Spinal cord (tissue), 10 donors: ENCODE results near the gene RAB11FIP2. TPM values are rescaled to one million over a fixed set of nuclear protein-coding genes. Genes with fewer than 3 reads are reported as not detected.

Experiments
- DNase-seq, 6 donors: peaks; one replicate each; pipeline versions ENCODE4 v3.0.0 to v3.0.0-alpha.2; 2013 to 2015; ENCODE audit warnings: low spot score in 6 of 6, low read depth in 4 of 6
- H3K27ac ChIP-seq: one replicate; pipeline ENCODE4 v1.5.1; 2013; ENCODE audit warnings: low read depth, low read length, control low read depth
- H3K27me3 ChIP-seq: one replicate; pipeline ENCODE4 v1.6.1; 2013; ENCODE audit warnings: low read length; ENCODE audit not compliant: control insufficient read depth, insufficient read depth
- H3K36me3 ChIP-seq: one replicate; pipeline ENCODE4 v1.6.1; 2013; ENCODE audit warnings: low read length; ENCODE audit not compliant: control insufficient read depth, insufficient read depth
- H3K4me1 ChIP-seq: one replicate; pipeline ENCODE4 v1.6.1; 2013; ENCODE audit warnings: low read length; ENCODE audit not compliant: control insufficient read depth, insufficient read depth
- H3K4me3 ChIP-seq: one replicate; pipeline ENCODE4 v1.5.1; 2013; ENCODE audit warnings: low read depth, low read length, control low read depth
- H3K9me3 ChIP-seq: one replicate; pipeline ENCODE4 v1.6.1; 2013; ENCODE audit warnings: low read length; ENCODE audit not compliant: control insufficient read depth, insufficient read depth
- WGBS: methylation state at CpG from one replicate; pipeline ENCODE4 v1.1.5; 2013; ENCODE audit warnings: missing lambda C conversion rate; ENCODE audit not compliant: insufficient coverage; 5-methylcytosine and 5-hydroxymethylcytosine counted together
- polyA plus RNA-seq, 2 donors: library from polyadenylated mRNA; unstranded; fragments of 120-200 nt; gene quantifications; one replicate each; pipeline ENCODE4 v1.2.1, GENCODE V29; 2013; ENCODE audit not compliant: insufficient read length in 2 of 2
- total RNA-seq, 2 donors: library from RNA; depleted of rRNA in 1 of 2; stranded (reverse); fragments of 120-200 nt in 1 of 2; fragments of >200 nt in 1 of 2; gene quantifications; one replicate each; pipeline versions ENCODE4 v1.2.3 to v1.2.4, GENCODE V29; 2013 to 2014
- donor health status: healthy.

The RAB11FIP2 gene
- total and polyA plus RNA-seq, 4 donors, result 20.3 to 51.6 (median 37.1) TPM

DNA sequence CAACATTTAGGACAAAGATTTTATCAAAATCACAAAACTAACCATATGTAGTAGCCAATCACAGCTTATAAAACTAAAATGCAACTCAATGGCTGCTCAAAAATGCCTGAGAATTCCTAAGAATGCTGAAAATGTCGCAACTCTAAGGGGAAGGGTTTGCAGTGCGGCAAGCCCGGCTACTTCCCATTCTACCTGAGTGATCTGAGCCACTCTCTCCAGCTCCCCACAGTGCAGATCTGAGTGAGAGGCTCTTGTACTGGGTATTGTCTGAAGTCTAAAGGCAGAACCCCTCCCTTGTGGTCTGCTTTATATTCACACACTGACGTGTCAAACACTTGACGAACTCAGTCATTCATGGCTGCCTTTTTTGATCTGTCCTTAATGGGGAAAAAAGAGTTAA, 28.9 kb downstream of the RAB11FIP2 start:
- Histone ChIP-seq H3K36me3 (no peaks in the 10 kb centered on the region), H3K9me3 (no peaks in the 10 kb centered on the region), H3K27me3 (no peaks in the 10 kb centered on the region), H3K4me3 (no peak overlapping the region), H3K27ac (no peak overlapping the region), H3K4me1 (no peaks in the 10 kb centered on the region)
- WGBS, result no CpG with 5 or more reads among the region's 5 CpGs
- DNase-seq, result no peak

DNA sequence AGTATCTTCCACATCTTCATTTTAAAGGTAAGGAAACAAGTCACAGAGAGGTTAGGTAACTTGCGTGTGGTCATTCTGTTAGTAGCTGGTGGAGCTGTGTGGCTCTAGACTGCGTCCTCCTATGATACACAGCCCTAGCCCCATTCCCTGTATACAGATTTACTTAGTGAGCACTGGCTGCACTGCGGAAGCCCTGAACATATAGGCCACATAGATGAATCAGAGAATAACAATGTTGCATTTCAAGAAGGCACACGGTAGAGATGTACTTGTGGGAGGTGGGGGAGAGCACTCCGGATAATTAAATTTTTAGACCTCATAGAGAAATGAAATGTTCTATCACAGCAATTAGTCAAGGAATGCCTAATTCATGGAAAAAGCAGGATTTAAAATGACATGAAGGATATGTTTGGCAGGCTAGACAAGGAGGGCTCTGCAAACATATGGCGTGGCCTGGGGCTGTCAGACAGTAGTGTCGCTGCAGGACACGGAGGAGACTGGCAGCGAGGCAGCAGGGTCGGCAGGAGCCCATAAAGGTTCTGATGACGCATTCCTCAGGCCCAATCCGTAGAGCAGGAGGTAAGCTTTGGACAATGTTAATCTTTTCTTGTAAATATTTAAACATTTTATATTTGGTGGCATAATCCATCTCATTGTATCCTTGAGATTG, 29.5 kb downstream of the RAB11FIP2 start:
- no peak overlapping the region for H3K4me3 ChIP-seq
- H3K36me3 ChIP-seq, result no peaks in the 10 kb centered on the region
- H3K27me3 ChIP-seq, result no peaks in the 10 kb centered on the region
- H3K27ac ChIP-seq, result no peak overlapping the region
- H3K9me3 ChIP-seq, result no peaks in the 10 kb centered on the region
- H3K4me1 ChIP-seq, result no peaks in the 10 kb centered on the region
- 94% methylated on average over 3 of the region's 12 CpGs for WGBS
- peak in 1 of 6 donors; percentile 4 for DNase-seq

DNA sequence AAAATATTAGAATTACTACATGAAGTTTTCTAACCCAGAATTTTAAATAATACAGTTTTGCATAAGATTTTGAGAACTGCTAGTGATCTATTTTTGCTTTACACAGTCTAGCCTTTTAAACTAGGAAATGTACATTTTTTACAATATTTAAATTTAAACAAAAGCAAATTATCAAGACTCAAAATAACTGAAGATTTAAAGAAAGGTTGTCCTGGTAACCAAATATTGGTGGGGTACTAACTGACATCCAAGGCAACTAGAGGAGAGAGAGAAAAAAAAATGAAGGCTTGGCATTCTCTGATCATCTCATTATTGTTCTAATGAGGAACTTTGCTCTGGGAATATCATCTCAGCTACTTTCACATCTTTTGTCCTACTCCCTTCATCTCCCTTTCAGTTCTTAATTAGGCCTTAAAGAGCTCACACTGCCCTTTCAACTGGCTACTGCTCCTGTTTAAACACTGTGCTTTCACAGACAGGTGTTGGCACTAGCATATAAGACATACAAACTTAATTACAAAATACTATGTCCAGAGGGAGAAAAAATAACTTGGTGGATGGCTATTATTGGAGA, 33.7 kb downstream of the RAB11FIP2 start:
- no peak for DNase-seq
- no peaks in the 10 kb centered on the region for H3K36me3 ChIP-seq
- H3K4me1 ChIP-seq, result no peaks in the 10 kb centered on the region
- H3K27ac ChIP-seq, result no peak overlapping the region
- no peaks in the 10 kb centered on the region for H3K27me3 ChIP-seq
- H3K9me3 ChIP-seq, result no peaks in the 10 kb centered on the region
- no peak overlapping the region for H3K4me3 ChIP-seq

DNA sequence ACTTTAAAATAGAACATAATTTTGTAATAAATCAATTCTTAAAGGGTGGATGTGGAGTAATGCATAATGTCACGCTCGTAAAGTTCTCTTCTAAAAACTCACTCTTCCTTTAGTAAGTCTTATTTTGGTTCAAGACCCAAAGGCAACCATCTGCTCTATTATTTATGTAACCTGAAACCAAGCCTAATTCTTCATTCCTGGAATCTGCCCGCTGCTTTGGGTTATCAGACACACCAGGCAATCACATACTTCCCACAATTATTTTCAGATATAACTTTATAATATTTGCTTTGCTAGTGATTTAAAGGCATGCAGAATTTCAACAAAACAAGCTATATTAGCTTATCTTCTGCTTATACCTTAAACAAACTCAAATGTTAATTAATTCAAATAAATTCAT, 39.0 kb downstream of the RAB11FIP2 start:
- DNase-seq, result no peak
- Histone ChIP-seq H3K27ac (no peak overlapping the region), H3K4me1 (no peaks in the 10 kb centered on the region), H3K9me3 (no peaks in the 10 kb centered on the region), H3K4me3 (no peak overlapping the region), H3K27me3 (no peaks in the 10 kb centered on the region), H3K36me3 (no peaks in the 10 kb centered on the region)
- WGBS, result no CpG with 5 or more reads among the region's 3 CpGs

DNA sequence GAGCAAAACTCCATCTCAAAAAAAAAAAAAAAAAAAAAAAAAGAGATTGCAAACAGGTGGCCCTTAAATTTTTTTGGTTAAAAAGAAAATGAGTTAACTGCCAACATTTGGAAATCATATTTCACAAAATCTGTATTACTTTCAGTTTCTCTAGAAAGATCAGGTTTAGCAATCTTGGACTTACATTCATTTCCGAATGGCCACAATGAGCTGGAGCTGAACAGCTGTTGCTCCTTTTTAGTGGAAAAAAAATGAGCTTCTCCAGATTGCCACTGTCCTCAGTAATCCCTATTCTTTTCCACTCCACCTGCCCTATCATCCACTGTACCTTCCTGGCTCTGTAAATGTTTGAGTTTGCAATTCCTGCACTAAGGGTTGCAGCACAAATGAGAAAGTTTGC, 43.6 kb downstream of the RAB11FIP2 start:
- Histone ChIP-seq H3K9me3 (no peaks in the 10 kb centered on the region), H3K27ac (no peak overlapping the region), H3K4me1 (no peaks in the 10 kb centered on the region), H3K36me3 (no peaks in the 10 kb centered on the region), H3K27me3 (no peaks in the 10 kb centered on the region), H3K4me3 (no peak overlapping the region)
- DNase-seq, result no peak
- WGBS, result 80% methylated on average over 1 of the region's 1 CpG

DNA sequence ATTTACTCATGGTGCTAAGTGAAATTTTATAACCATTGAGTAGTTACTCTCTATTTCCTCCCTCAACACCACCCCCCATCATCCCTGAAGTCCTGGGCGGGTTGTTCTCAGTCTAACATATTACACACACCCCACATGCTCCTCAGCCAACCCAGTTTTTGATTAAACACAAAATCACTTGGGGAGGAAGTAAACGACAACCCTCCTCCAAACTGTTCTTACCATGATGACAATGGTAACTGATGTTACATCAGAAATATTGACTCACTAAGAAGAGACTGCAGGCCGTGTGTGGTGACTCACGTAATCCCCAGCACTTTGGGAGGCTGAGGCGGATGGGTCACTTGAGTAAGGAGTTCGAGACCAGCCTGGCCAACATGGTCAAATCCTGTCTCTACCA, 44.2 kb downstream of the RAB11FIP2 start:
- no peaks in the 10 kb centered on the region for H3K4me1 ChIP-seq
- no peak overlapping the region for H3K4me3 ChIP-seq
- no peak overlapping the region for H3K27ac ChIP-seq
- 100% methylated on average over 1 of the region's 6 CpGs for WGBS
- no peaks in the 10 kb centered on the region for H3K27me3 ChIP-seq
- H3K36me3 ChIP-seq, result no peaks in the 10 kb centered on the region
- DNase-seq, result no peak
- H3K9me3 ChIP-seq, result no peaks in the 10 kb centered on the region

DNA sequence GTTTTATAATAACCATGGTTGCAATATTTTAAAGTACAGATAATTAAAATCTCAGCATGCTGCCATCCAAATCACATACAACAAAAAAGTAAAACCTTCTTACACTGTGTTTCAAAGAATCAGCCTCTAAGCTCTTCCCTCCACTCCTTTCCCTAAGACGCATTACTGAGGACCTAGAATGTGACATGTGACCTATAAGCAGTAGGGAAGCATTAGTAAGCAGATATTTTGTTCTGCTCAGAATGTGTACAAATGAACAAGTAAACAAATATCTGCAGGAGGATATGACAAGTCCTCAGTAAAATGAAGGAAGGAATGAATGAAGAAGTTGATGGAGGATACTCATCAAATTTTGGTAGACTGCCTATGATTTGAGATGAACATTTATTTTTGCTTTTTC, 49.1 kb downstream of the RAB11FIP2 start:
- H3K4me1 ChIP-seq, result no peaks in the 10 kb centered on the region
- no peaks in the 10 kb centered on the region for H3K9me3 ChIP-seq
- no peak overlapping the region for H3K4me3 ChIP-seq
- no CpG with 5 or more reads among the region's 1 CpG for WGBS
- no peak for DNase-seq
- H3K27me3 ChIP-seq, result no peaks in the 10 kb centered on the region
- no peak overlapping the region for H3K27ac ChIP-seq
- no peaks in the 10 kb centered on the region for H3K36me3 ChIP-seq

DNA sequence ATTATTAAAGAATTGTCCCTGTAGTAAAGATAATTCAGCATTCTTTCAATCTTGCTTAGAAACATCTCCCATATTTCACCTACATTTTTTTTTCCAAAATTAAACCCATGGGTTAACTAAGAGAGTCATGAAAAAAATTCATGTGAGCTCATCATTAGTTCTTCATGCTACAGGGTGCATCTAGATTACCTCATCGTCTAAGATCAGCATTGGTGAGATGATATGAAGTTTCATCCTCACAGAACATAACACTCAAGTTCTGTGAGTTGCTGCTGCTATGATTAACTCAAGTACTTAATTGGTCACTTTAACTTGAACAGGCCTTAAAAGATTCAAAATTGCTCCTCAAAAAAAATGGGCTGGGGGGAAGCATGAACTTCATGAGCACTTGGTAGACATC, 50.0 kb downstream of the RAB11FIP2 start:
- no peak overlapping the region for H3K27ac ChIP-seq
- H3K9me3 ChIP-seq, result no peaks in the 10 kb centered on the region
- no CpG with 5 or more reads among the region's 1 CpG for WGBS
- H3K27me3 ChIP-seq, result no peaks in the 10 kb centered on the region
- no peaks in the 10 kb centered on the region for H3K4me1 ChIP-seq
- no peak overlapping the region for H3K4me3 ChIP-seq
- no peak for DNase-seq
- H3K36me3 ChIP-seq, result no peaks in the 10 kb centered on the region

DNA sequence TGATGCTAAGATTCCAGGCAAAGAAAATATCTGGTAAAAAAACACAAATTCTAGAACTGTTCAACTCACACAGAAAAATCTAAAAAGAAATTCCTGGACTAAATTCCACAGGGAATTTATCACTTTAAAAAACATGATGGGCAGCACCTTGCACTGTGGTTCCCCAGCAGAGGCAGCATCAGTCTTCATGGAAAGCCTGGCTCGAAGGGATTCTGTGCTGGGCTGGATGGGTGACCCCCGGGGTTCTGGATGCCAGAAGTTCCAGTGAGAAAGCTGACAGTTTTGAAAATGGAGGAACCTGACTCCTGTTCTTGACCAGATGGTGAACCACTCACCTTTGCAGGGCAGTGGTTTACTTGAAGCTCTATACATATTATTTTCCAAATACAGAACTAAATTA, 52.0 kb downstream of the RAB11FIP2 start:
- WGBS, result 92% methylated on average over 2 of the region's 2 CpGs
- no peak for DNase-seq

DNA sequence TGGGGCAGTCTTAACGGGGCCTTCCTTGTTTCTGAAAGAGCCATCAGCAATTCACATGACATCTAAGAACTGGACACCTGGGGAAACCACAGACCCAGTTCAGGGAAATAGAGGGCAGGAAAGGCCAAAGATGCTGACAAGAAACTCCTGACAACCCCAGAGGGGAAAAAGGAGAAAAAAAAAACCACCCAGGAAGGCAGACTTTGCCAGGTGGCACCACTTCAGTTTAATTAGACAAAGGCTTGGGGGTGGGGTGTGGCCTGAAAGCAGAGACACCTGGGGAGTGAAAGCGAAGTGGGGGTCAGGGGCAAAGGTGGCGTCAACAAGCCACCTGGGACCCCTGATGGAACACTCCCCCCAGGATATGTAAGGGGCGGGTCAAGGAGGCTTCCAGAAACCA, 53.6 kb downstream of the RAB11FIP2 start:
- no peaks in the 10 kb centered on the region for H3K27me3 ChIP-seq
- WGBS, result 85% methylated on average over 2 of the region's 4 CpGs
- no peak overlapping the region for H3K27ac ChIP-seq
- no peak for DNase-seq
- no peaks in the 10 kb centered on the region for H3K9me3 ChIP-seq
- H3K36me3 ChIP-seq, result no peaks in the 10 kb centered on the region
- no peaks in the 10 kb centered on the region for H3K4me1 ChIP-seq
- H3K4me3 ChIP-seq, result no peak overlapping the region

More for the DNA sequence above, 52.0 kb downstream of the RAB11FIP2 start:
- Histone ChIP-seq H3K4me1 (no peaks in the 10 kb centered on the region), H3K27me3 (no peaks in the 10 kb centered on the region), H3K9me3 (no peaks in the 10 kb centered on the region), H3K4me3 (no peak overlapping the region), H3K27ac (no peak overlapping the region), H3K36me3 (no peaks in the 10 kb centered on the region)
